HCT116 (cell line): ENCODE measurements around the gene MECP2. TPM values are rescaled to one million over a fixed set of nuclear protein-coding genes. Genes with fewer than 3 reads are reported as not detected.

ENCODE experiments used
- ATAC-seq: fragments of 200-7000 bp; cut with Tn5 transposase; 2 replicates; pipeline ENCODE4 v1.9.1; 2020; ENCODE audit warnings: mild to moderate bottlenecking, moderate library complexity
- BruUV-seq: library from RNA; stranded (reverse); fragments of 400-500 nt; replicated peaks from 2 replicates; lab custom pipeline; 2021; lab: Mats Ljungman, UMichigan
- CTCF ChIA-PET: fragments of 300-600 bp; sonication (Branson Sonifier 250); formaldehyde crosslinking; loops from one replicate; lab custom pipeline; 2021; ENCODE audit warnings: antibody characterized with exemption; lab: Charles Lee
- POLR2A ChIA-PET: fragments of 300-600, 350-600 bp; sonication (Branson Sonifier 250); formaldehyde crosslinking; loops from one replicate; lab custom pipeline; 2021; ENCODE audit warnings: antibody characterized with exemption; lab: Charles Lee
- RAD21 ChIA-PET, 2 experiments: fragments of 300-600 bp; sonication (Branson Sonifier 250); formaldehyde crosslinking; loops; one replicate each; lab custom pipeline; 2023; ENCODE audit warnings: low total read pairs in 2 of 2; ENCODE audit not compliant: uncharacterized antibody in 2 of 2, unreplicated experiment in 2 of 2, low non-redundant PET in 1 of 2; lab: Charles Lee
- DNase-seq: peaks from one replicate; pipeline ENCODE4 v3.0.0-alpha.2; 2010; ENCODE audit warnings: low read depth, low spot score
- H2AFZ ChIP-seq: fragments of 200-600 bp; shearing (Covaris generic), sonication (generic); 2 replicates; pipeline ENCODE4 v1.6.1; 2017; ENCODE audit warnings: low read depth, mixed run types, mixed read lengths, antibody characterized with exemption, low read length; ENCODE audit not compliant: poor library complexity, severe bottlenecking
- H3K27ac ChIP-seq: 2 replicates; pipeline ENCODE4 v1.5.1; 2012; ENCODE audit warnings: low read depth, low read length
- H3K27me3 ChIP-seq: fragments of 200-600 bp; sonication (generic); 2 replicates; pipeline ENCODE4 v1.6.1; 2016; ENCODE audit warnings: mixed run types, low read length, mixed read lengths; ENCODE audit not compliant: insufficient read depth
- H3K36me3 ChIP-seq, 2 experiments: fragments of 200-500 bp in 1 of 2; fragments of 200-600 bp in 1 of 2; sonication (Bioruptor generic) in 1 of 2; sonication (generic) in 1 of 2; 2 replicates each; pipeline versions ENCODE4 v1.5.1 to v1.6.1; 2014 to 2016; ENCODE audit warnings: low read length in 2 of 2, inconsistent platforms in 1 of 2, mixed read lengths in 1 of 2, mixed run types in 1 of 2; ENCODE audit not compliant: insufficient read depth in 2 of 2, control insufficient read depth in 1 of 2
- H3K4me1 ChIP-seq, 2 experiments: fragments of 200-600 bp in 1 of 2; sonication (generic) in 1 of 2; 2 replicates each; pipeline versions ENCODE4 v1.5.1 to v1.6.1; 2012 to 2017; ENCODE audit warnings: low read length in 2 of 2, inconsistent platforms in 1 of 2, mild to moderate bottlenecking in 1 of 2, mixed read lengths in 1 of 2, mixed run types in 1 of 2, moderate library complexity in 1 of 2; ENCODE audit not compliant: insufficient read depth in 2 of 2, control insufficient read depth in 1 of 2
- H3K4me2 ChIP-seq: fragments of 200-600 bp; sonication (generic); 2 replicates; pipeline ENCODE4 v1.6.1; 2017; ENCODE audit warnings: mixed run types, low read length, mixed read lengths
- H3K4me3 ChIP-seq, 2 experiments: fragments of 200-600 bp in 1 of 2; sonication (generic) in 1 of 2; replicated peaks in 1 of 2; 2 replicates each; pipeline ENCODE4 v1.5.1; 2011 to 2016; ENCODE audit warnings: low read length in 2 of 2, control low read depth in 1 of 2, low read depth in 1 of 2, mild to moderate bottlenecking in 1 of 2, mixed read lengths in 1 of 2, mixed run types in 1 of 2
- H3K79me2 ChIP-seq: fragments of 200-600 bp; sonication (generic); 2 replicates; pipeline ENCODE4 v1.6.1; 2017; ENCODE audit warnings: mild to moderate bottlenecking, mixed run types, low read length, moderate library complexity, mixed read lengths; ENCODE audit not compliant: insufficient read depth
- H3K9ac ChIP-seq: fragments of 200-600 bp; sonication (generic); 2 replicates; pipeline ENCODE4 v1.6.1; 2016; ENCODE audit warnings: low read length, mixed read lengths
- H3K9me2 ChIP-seq: fragments of 200-600 bp; sonication (generic), shearing (Covaris generic); 2 replicates; pipeline ENCODE4 v1.6.1; 2017; ENCODE audit warnings: mixed run types, mild to moderate bottlenecking, moderate library complexity; ENCODE audit not compliant: insufficient read depth
- H3K9me3 ChIP-seq, 2 experiments: fragments of 200-500 bp in 1 of 2; fragments of 200-600 bp in 1 of 2; sonication (Bioruptor generic) in 1 of 2; sonication (generic) in 1 of 2; 2 replicates each; pipeline ENCODE4 v1.6.1; 2014 to 2017; ENCODE audit warnings: low read length in 2 of 2, mixed read lengths in 2 of 2, inconsistent platforms in 1 of 2, low read depth in 1 of 2, mild to moderate bottlenecking in 1 of 2, mixed run types in 1 of 2, moderate library complexity in 1 of 2; ENCODE audit not compliant: control insufficient read depth in 1 of 2, insufficient read depth in 1 of 2
- H4K20me1 ChIP-seq: fragments of 200-600 bp; sonication (generic), shearing (Covaris generic); 2 replicates; pipeline ENCODE4 v1.6.1; 2017; ENCODE audit warnings: mixed run types, mild to moderate bottlenecking, moderate library complexity; ENCODE audit not compliant: insufficient read depth
- CBX3 ChIP-seq: IDR thresholded peaks from 2 replicates; pipeline ENCODE4 v1.6.1; 2012; ENCODE audit warnings: low read depth
- EGR1 ChIP-seq: IDR thresholded peaks from 2 replicates; pipeline ENCODE4 v1.6.1; 2012; ENCODE audit warnings: low read depth
- EZH2 ChIP-seq: fragments of 200-600 bp; sonication (generic); IDR thresholded peaks from 2 replicates; pipeline ENCODE4 v1.6.1; 2017; ENCODE audit warnings: antibody characterized with exemption, mixed run types
- EZH2phosphoT487 ChIP-seq: fragments of 200-600 bp; IDR thresholded peaks from 2 replicates; pipeline ENCODE4 v1.6.1; 2018; ENCODE audit warnings: antibody characterized with exemption, borderline replicate concordance
- POLR2AphosphoS5 ChIP-seq: IDR thresholded peaks from 2 replicates; pipeline ENCODE4 v1.6.1; 2011; ENCODE audit warnings: mild to moderate bottlenecking, low read depth, low read length, moderate library complexity
- SIN3A ChIP-seq: IDR thresholded peaks from 2 replicates; pipeline ENCODE4 v1.6.1; 2012; ENCODE audit warnings: low read depth
- SRF ChIP-seq: IDR thresholded peaks from 2 replicates; pipeline ENCODE4 v1.6.1; 2012; ENCODE audit warnings: low read depth
- TCF7L2 ChIP-seq: IDR thresholded peaks from 2 replicates; pipeline ENCODE4 v1.7.0; 2011; ENCODE audit warnings: borderline replicate concordance, inconsistent platforms; ENCODE audit not compliant: insufficient read depth, insufficient read length; ENCODE audit errors: extremely low read depth
- YY1 ChIP-seq: IDR thresholded peaks from 2 replicates; pipeline ENCODE4 v1.6.1; 2011; ENCODE audit warnings: low read length, low read depth, moderate library complexity, mild to moderate bottlenecking; ENCODE audit not compliant: insufficient replicate concordance; ENCODE audit errors: extremely low read depth
- ZFX ChIP-seq: fragments of 450-650 bp; IDR thresholded peaks from 2 replicates; pipeline ENCODE4 v1.6.1; 2017
- intact Hi-C: fragments of 100-400 bp; cut with micrococcal nuclease; formaldehyde crosslinking; loops from 2 replicates; pipeline ENCODE4 v1.10.0; 2022
- total RNA-seq: library from RNA; stranded (reverse); gene quantifications from one replicate; pipeline ENCODE4 v1.2.1, GENCODE V29; 2021; ENCODE audit not compliant: unreplicated experiment
- TF ChIP-seq, protein P1 (sequence below): IDR thresholded peaks from 2 replicates; pipeline ENCODE4 v1.6.1; 2012
- TF ChIP-seq, protein P2 (sequence below): IDR thresholded peaks from 2 replicates; pipeline ENCODE4 v1.6.1; 2011; ENCODE audit warnings: mild to moderate bottlenecking, low read length, moderate library complexity; ENCODE audit not compliant: insufficient replicate concordance; ENCODE audit errors: extremely low read depth
- TF ChIP-seq, protein P3 (sequence below): IDR thresholded peaks from 2 replicates; pipeline ENCODE4 v1.6.1; 2012
- TF ChIP-seq, protein P4 (sequence below), 3 experiments: fragments of 200-600 bp in 1 of 3; sonication (generic) in 1 of 3; IDR thresholded peaks in 2 of 3; conservative IDR thresholded peaks in 1 of 3; 2 replicates each; pipeline ENCODE4 v1.5.1; 2012 to 2017; ENCODE audit warnings: low read depth in 2 of 3, low read length in 2 of 3, antibody characterized with exemption in 1 of 3, borderline replicate concordance in 1 of 3, control low read depth in 1 of 3, mild to moderate bottlenecking in 1 of 3, mixed read lengths in 1 of 3, mixed run types in 1 of 3, moderate library complexity in 1 of 3; ENCODE audit not compliant: insufficient read depth in 1 of 3

MECP2 gene
- total RNA-seq, 1 experiment from 2014 or later, result 32.4 TPM

DNA sequence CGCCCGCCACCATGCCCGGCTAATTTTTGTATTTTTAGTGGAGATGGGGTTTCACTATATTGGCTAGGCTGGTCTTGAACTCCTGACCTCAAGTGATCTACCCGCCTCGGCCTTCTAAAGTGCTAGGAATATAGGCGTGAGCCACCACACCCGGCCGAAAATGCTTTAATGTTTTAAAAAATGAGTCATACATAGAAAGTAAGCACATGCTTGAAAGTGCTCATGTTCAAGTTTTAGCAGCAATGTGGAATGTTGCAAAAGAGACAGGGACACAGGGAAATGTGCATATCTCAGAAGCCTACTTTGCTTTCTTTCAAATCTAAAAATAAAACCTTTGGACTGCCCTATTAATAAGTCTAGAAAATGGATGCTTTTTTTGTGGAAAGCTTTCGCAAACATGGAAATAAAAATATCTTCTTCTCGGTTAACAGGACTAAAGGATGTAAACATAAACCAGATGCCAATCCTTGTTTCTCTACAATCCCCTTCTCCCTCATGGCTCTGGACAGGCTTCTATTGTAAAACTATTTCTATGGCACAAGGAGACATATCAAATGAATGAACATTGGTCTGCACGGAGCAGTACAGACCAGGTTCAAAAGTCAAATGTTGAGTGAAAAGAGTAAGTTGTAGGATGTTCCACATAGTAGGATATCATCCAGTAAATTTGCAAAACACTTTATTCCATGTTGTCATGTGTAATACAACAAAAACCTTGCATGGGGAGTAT is 15.0 kb downstream of the MECP2 start:
- POLR2A ChIA-PET, result no interaction called here
- 0 out of 2 replicates have a peak, but pooled peaks cover 4% of the 10 kb centered on the region for H4K20me1 ChIP-seq
- H3K9me2 ChIP-seq, result no peaks in the 10 kb centered on the region
- 0 out of 4 replicates have a peak overlapping the region, but pooled peaks of 1 of the 2 experiments have one; percentile 6 for H3K4me3 ChIP-seq
- H3K4me1 ChIP-seq, result peaks cover 7 to 21% of the 10 kb centered on the region in 2 experiments
- H3K9me3 ChIP-seq, result no peaks in the 10 kb centered on the region
- TF ChIP-seq, protein P1, sequence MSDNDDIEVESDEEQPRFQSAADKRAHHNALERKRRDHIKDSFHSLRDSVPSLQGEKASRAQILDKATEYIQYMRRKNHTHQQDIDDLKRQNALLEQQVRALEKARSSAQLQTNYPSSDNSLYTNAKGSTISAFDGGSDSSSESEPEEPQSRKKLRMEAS, result no peak
- TF ChIP-seq ZFX, result no peak
- no peak for TF ChIP-seq SRF
- TF ChIP-seq SIN3A, result no peak
- no peak for TF ChIP-seq CBX3
- no peak for TF ChIP-seq EZH2phosphoT487
- TF ChIP-seq, protein P2, sequence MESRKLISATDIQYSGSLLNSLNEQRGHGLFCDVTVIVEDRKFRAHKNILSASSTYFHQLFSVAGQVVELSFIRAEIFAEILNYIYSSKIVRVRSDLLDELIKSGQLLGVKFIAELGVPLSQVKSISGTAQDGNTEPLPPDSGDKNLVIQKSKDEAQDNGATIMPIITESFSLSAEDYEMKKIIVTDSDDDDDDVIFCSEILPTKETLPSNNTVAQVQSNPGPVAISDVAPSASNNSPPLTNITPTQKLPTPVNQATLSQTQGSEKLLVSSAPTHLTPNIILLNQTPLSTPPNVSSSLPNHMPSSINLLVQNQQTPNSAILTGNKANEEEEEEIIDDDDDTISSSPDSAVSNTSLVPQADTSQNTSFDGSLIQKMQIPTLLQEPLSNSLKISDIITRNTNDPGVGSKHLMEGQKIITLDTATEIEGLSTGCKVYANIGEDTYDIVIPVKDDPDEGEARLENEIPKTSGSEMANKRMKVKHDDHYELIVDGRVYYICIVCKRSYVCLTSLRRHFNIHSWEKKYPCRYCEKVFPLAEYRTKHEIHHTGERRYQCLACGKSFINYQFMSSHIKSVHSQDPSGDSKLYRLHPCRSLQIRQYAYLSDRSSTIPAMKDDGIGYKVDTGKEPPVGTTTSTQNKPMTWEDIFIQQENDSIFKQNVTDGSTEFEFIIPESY, result no peak
- TF ChIP-seq TCF7L2, result no peak
- TF ChIP-seq YY1, result no peak
- TF ChIP-seq POLR2AphosphoS5, result no peak
- TF ChIP-seq EGR1, result no peak
- TF ChIP-seq, protein P3, sequence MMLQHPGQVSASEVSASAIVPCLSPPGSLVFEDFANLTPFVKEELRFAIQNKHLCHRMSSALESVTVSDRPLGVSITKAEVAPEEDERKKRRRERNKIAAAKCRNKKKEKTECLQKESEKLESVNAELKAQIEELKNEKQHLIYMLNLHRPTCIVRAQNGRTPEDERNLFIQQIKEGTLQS, result no peak
- TF ChIP-seq, protein P4, sequence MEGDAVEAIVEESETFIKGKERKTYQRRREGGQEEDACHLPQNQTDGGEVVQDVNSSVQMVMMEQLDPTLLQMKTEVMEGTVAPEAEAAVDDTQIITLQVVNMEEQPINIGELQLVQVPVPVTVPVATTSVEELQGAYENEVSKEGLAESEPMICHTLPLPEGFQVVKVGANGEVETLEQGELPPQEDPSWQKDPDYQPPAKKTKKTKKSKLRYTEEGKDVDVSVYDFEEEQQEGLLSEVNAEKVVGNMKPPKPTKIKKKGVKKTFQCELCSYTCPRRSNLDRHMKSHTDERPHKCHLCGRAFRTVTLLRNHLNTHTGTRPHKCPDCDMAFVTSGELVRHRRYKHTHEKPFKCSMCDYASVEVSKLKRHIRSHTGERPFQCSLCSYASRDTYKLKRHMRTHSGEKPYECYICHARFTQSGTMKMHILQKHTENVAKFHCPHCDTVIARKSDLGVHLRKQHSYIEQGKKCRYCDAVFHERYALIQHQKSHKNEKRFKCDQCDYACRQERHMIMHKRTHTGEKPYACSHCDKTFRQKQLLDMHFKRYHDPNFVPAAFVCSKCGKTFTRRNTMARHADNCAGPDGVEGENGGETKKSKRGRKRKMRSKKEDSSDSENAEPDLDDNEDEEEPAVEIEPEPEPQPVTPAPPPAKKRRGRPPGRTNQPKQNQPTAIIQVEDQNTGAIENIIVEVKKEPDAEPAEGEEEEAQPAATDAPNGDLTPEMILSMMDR (IDR thresholded peaks at IDR 0.05 in 2 of 3, conservative IDR thresholded peaks at IDR 0.05 in 1 of 3; ENCODE audit: borderline replicate concordance in 1 of 3, insufficient read depth in 1 of 3, low read depth in 2 of 3, low read length in 2 of 3), result no peak
- TF ChIP-seq EZH2, result no peak
- intact Hi-C loops, result no loop called here
- DNase-seq (no peak), ATAC-seq (peak; percentile 55; the same call in 1 of the 2 replicates)
- no peaks in the 10 kb centered on the region for H3K27me3 ChIP-seq
- peak overlapping the region; percentile 32; the same call in 1 of the 2 replicates for H3K27ac ChIP-seq
- no peak overlapping the region for H2AFZ ChIP-seq
- no peaks in the 10 kb centered on the region for H3K36me3 ChIP-seq
- no TSS peak for BruUV-seq
- CTCF ChIA-PET, result no interaction called here
- RAD21 ChIA-PET, result no interaction called here
- peaks cover 65% of the 10 kb centered on the region for H3K79me2 ChIP-seq
- H3K9ac ChIP-seq, result no peak overlapping the region
- peak overlapping the region; percentile 55 for H3K4me2 ChIP-seq
